Ovary (tissue), 9 donors: ENCODE measurements around the gene SWAP70. TPM values are rescaled to one million over a fixed set of nuclear protein-coding genes. Genes with fewer than 3 reads are reported as not detected.

Source experiments
- DNase-seq, 5 donors: peaks; one replicate each; pipeline ENCODE4 v3.0.0-alpha.2; 2019 to 2020
- H3K27ac ChIP-seq, 2 donors: fragments of 200-600 bp; one replicate each; pipeline versions ENCODE4 v1.5.1 to v1.8.0; 2019 to 2022
- H3K27me3 ChIP-seq: fragments of 200-600 bp; one replicate; pipeline ENCODE4 v1.8.0; 2022
- H3K36me3 ChIP-seq: fragments of 200-600 bp; sonication (generic); one replicate; pipeline ENCODE4 v1.5.1; 2019
- H3K4me1 ChIP-seq: one replicate; pipeline ENCODE4 v1.8.1; 2013; ENCODE audit warnings: mild to moderate bottlenecking, moderate library complexity; ENCODE audit not compliant: insufficient read depth
- H3K4me3 ChIP-seq: fragments of 200-600 bp; sonication (generic); one replicate; pipeline ENCODE4 v1.5.1; 2017
- H3K9me3 ChIP-seq, 2 donors: fragments of 200-600 bp in 1 of 2; sonication (generic) in 1 of 2; one replicate each; pipeline versions ENCODE4 v1.5.1 to v1.8.1; 2013 to 2019; ENCODE audit warnings: mild to moderate bottlenecking in 1 of 2, moderate library complexity in 1 of 2
- EP300 ChIP-seq: sonication (generic); formaldehyde crosslinking; IDR thresholded peaks from one replicate; pipeline ENCODE4 v1.6.1; 2017; ENCODE audit warnings: antibody characterized with exemption
- POLR2A ChIP-seq: fragments of 450-650 bp; IDR thresholded peaks from one replicate; pipeline ENCODE4 v1.6.1; 2017; ENCODE audit warnings: antibody characterized with exemption, mild to moderate bottlenecking, moderate library complexity
- WGBS, 3 donors: extraction: QIAGEN DNeasy Blood & Tissue Kit in 1 of 3; methylation state at CpG; one replicate each; pipeline versions ENCODE4 v1.1.5 to v1.1.7; 2013 to 2017; 5-methylcytosine and 5-hydroxymethylcytosine counted together
- intact Hi-C, 4 donors: fragments of 100-400 bp; cut with DNase I; formaldehyde crosslinking; loops; one replicate each; pipeline versions ENCODE4 v1.11.0 to v1.15.1; 2022 to 2023
- polyA plus RNA-seq, 2 donors: library from polyadenylated mRNA; stranded (reverse); fragments of 200-250 nt in 1 of 2; fragments of 350-450 nt in 1 of 2; fragmentation: Illumina TruSeq in 1 of 2; extraction: RNeasy Lipid Tissue Mini Kit (QIAGEN cat#74804) in 1 of 2; gene quantifications; one replicate each; pipeline ENCODE4 v1.2.3, GENCODE V29; 2013 to 2014
- total RNA-seq, 7 donors: library from RNA; depleted of rRNA in 2 of 7; stranded (reverse); fragments of >200 nt in 2 of 7; fragmentation: NEBNext Ultra II Directional in 3 of 7; extraction: Animal tissue kit (Norgen Biotek cat#: 25700) in 3 of 7; gene quantifications; one replicate each; pipeline versions ENCODE4 v1.1.0 to v1.2.4, GENCODE V29; 2016 to 2023
- TF ChIP-seq, protein P1 (sequence below), 3 donors: fragments of 450-650 bp in 2 of 3; fragments of 200-600 bp in 1 of 3; IDR thresholded peaks; one replicate each; pipeline versions ENCODE4 v1.5.1 to v1.8.0; 2016 to 2022; ENCODE audit warnings: antibody characterized with exemption in 3 of 3, mild to moderate bottlenecking in 1 of 3
- donor health status: DM: no; HTN: no; CAD: no; lungs with moderate emphysema.
- donor health status: DM: no; HTN: no; CAD: no.
- donor health status: Bipolar disorder and iron deficiency.
- donor health status: DM: yes; HTN: yes; CAD: no.
- donor health status: DM: no; HTN: no; CAD: no.
- donor health status: DM: yes; HTN: yes; CAD: no.

The SWAP70 gene
- total and polyA plus RNA-seq, 9 donors: 14.1 to 23.7 (median 19.8) TPM

- WGBS, 3 donors: 4 to 19% (median 10%) methylated on average over 3 of the region's 3 CpGs
- H3K4me1 ChIP-seq: peaks cover 25% of the 10 kb centered on the region
These were observed 96.3 kb downstream of the SWAP70 start for GRCh38 chr11:9760193-9760575.

DNA sequence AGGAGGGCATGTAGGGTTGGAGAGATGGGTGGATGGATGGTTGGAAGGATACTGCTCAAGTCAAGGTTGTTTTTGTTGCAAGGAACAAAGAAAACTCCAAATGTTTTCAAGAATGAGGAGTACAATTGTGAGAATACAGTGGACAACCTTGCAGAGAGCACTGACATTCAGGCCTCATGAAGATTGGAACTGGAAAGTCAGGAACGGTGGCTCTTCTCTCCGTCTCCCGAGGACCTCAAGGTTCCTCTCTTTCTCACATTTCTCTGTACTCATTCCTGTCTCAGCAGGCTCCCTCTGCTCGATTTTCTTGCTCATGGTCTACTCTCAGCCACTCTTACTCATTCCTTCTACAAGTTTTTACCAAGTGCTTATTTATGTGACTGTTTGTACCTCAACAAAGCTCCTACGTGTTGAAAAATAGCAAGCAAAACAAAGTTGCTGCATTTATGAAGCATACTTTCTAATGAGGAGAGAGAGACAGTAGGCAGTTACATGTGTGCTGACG, 97.6 kb downstream of the SWAP70 start:
- intact Hi-C loops: no loop called here
- H3K27me3 ChIP-seq: no peaks in the 10 kb centered on the region
- no peaks in the 10 kb centered on the region for H3K9me3 ChIP-seq
- no peak overlapping the region for H3K27ac ChIP-seq
- 81 to 87% (median 85%) methylated on average over 6 of the region's 6 CpGs for WGBS, 3 donors
- H3K4me1 ChIP-seq: peaks cover 34% of the 10 kb centered on the region
- DNase-seq: no peak
- no peak overlapping the region for H3K4me3 ChIP-seq
- no peaks in the 10 kb centered on the region for H3K36me3 ChIP-seq
- TF ChIP-seq EP300: no peak

More at GRCh38 chr11:9760193-9760575, 96.3 kb downstream of the SWAP70 start:
- no peak overlapping the region for H3K4me3 ChIP-seq
- H3K27ac ChIP-seq: peak overlapping the region in 1 of 2 donors; percentile 78
- TF ChIP-seq POLR2A (no peak), EP300 (no peak)
- peak; percentile 92 to 96 (median 95) for DNase-seq
- H3K27me3 ChIP-seq: no peaks in the 10 kb centered on the region
- no peaks in the 10 kb centered on the region for H3K9me3 ChIP-seq
- no peaks in the 10 kb centered on the region for H3K36me3 ChIP-seq
- intact Hi-C loops: no loop called here

GRCh38 chr11:9762531-9762930, 98.7 kb downstream of the SWAP70 start:
- Histone ChIP-seq H3K36me3 (no peaks in the 10 kb centered on the region), H3K27me3 (no peaks in the 10 kb centered on the region), H3K4me1 (peaks cover 34% of the 10 kb centered on the region), H3K27ac (no peak overlapping the region), H3K9me3 (no peaks in the 10 kb centered on the region), H3K4me3 (no peak overlapping the region)
- TF ChIP-seq POLR2A (no peak), EP300 (no peak)
- TF ChIP-seq, protein P1, sequence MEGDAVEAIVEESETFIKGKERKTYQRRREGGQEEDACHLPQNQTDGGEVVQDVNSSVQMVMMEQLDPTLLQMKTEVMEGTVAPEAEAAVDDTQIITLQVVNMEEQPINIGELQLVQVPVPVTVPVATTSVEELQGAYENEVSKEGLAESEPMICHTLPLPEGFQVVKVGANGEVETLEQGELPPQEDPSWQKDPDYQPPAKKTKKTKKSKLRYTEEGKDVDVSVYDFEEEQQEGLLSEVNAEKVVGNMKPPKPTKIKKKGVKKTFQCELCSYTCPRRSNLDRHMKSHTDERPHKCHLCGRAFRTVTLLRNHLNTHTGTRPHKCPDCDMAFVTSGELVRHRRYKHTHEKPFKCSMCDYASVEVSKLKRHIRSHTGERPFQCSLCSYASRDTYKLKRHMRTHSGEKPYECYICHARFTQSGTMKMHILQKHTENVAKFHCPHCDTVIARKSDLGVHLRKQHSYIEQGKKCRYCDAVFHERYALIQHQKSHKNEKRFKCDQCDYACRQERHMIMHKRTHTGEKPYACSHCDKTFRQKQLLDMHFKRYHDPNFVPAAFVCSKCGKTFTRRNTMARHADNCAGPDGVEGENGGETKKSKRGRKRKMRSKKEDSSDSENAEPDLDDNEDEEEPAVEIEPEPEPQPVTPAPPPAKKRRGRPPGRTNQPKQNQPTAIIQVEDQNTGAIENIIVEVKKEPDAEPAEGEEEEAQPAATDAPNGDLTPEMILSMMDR (IDR thresholded peaks at IDR 0.05): no peak
- intact Hi-C loops: no loop called here
- 94 to 97% (median 97%) methylated on average over 4 of the region's 4 CpGs for WGBS, 3 donors
- DNase-seq: no peak

GRCh38 chr11:9763301-9763700, 99.4 kb downstream of the SWAP70 start:
- TF ChIP-seq, protein P1 (IDR thresholded peaks at IDR 0.05): no peak
- TF ChIP-seq POLR2A (no peak), EP300 (no peak)
- intact Hi-C loops: no loop called here
- H3K27ac ChIP-seq: no peak overlapping the region

DNA sequence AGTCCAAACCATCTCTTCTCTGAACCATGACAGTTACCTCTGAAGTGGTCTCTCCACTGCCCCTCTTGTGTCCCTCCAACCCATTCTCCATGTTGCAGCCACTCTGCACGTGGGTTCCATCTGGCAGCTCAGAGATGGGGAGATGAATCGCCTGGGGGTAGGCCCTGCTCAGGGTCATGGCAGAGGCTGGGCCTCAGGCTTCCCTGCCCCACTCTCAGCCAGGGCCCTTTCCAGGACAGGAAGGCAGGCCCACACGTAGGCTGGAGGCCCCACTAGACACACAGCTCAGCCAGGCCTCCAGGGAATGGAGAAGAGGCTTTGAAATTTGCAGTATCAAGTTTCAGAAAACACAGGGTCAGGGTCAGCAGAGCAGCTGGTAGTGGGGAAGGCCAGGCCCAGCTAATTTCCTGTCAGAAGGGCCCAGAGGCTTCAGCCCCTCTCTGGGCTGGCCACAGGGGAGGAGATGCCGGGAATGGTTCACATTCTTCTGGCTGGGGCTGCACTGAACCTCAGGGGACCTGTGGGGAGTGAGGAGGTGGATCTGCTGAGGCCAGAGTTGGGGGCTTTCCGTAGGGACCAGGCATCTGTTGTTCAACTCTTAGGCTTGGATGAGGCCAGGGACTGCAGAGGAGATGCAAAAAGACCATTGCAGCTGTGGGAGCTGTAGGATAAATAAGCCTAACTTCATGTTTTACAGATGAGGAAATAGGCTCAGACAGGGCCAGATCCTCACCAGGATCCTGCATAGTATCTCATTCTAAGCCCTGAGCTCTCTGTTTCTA, 101.6 kb downstream of the SWAP70 start:
- Histone ChIP-seq H3K4me3 (no peak overlapping the region), H3K36me3 (no peaks in the 10 kb centered on the region), H3K27me3 (no peaks in the 10 kb centered on the region), H3K27ac (peak overlapping the region in 1 of 2 donors; percentile 71), H3K9me3 (no peaks in the 10 kb centered on the region), H3K4me1 (peaks cover 18% of the 10 kb centered on the region)
- TF ChIP-seq, protein P1 (IDR thresholded peaks at IDR 0.05): no peak
- no peak for TF ChIP-seq POLR2A
- peak; percentile 20 for TF ChIP-seq EP300
- intact Hi-C loops: no loop called here
- peak; percentile 55 to 79 (median 67) for DNase-seq
- WGBS, 3 donors: 1 to 23% (median 8%) methylated on average over 5 of the region's 5 CpGs

More at GRCh38 chr11:9763301-9763700, 99.4 kb downstream of the SWAP70 start:
- Histone ChIP-seq H3K27me3 (no peaks in the 10 kb centered on the region), H3K9me3 (no peaks in the 10 kb centered on the region), H3K4me1 (peaks cover 32% of the 10 kb centered on the region), H3K4me3 (no peak overlapping the region), H3K36me3 (no peaks in the 10 kb centered on the region)
- no peak for DNase-seq
- WGBS, 3 donors: 81 to 90% (median 86%) methylated on average over 1 of the region's 1 CpG
